SK-N-SH (cell line): ENCODE data around the gene INAFM2. TPM values are rescaled to one million over a fixed set of nuclear protein-coding genes. Genes with fewer than 3 reads are reported as not detected.

Experiments used
- CTCF ChIA-PET: fragments of 300-600, 350-600 bp; formaldehyde crosslinking; extraction: SDS; loops from one replicate; lab custom pipeline; 2021; lab: Yijun Ruan, JAX
- POLR2A ChIA-PET: fragments of 350-600 bp; sonication (Branson Sonifier 250); formaldehyde crosslinking; extraction: SDS; loops from one replicate; lab custom pipeline; 2020; ENCODE audit warnings: antibody characterized with exemption, inconsistent platforms; lab: Yijun Ruan, JAX
- DNase-seq: peaks from one replicate; pipeline ENCODE4 v3.0.0; 2012
- H2AFZ ChIP-seq: fragments of 200-600 bp; sonication (generic); 2 replicates; pipeline ENCODE4 v1.8.1; 2016; ENCODE audit warnings: antibody characterized with exemption, mild to moderate bottlenecking, low read depth
- H3F3A ChIP-seq: fragments of 200-600 bp; sonication (generic); replicated peaks from 2 replicates; pipeline ENCODE3; 2016; ENCODE audit warnings: antibody characterized with exemption, mild to moderate bottlenecking; ENCODE audit not compliant: insufficient read depth
- H3K27ac ChIP-seq, 2 experiments: fragments of 200-500 bp in 1 of 2; fragments of 200-600 bp in 1 of 2; sonication (Bioruptor generic) in 1 of 2; sonication (generic), shearing (Covaris generic) in 1 of 2; 2 replicates each; pipeline versions ENCODE4 v1.5.1 to v1.6.1; 2014 to 2016; ENCODE audit warnings: low read depth in 2 of 2, inconsistent platforms in 1 of 2, low read length in 1 of 2, mild to moderate bottlenecking in 1 of 2, mixed read lengths in 1 of 2
- H3K27me3 ChIP-seq: fragments of 200-600 bp; sonication (generic), shearing (Covaris generic); 2 replicates; pipeline ENCODE4 v1.6.1; 2016; ENCODE audit warnings: mixed run types; ENCODE audit not compliant: insufficient read depth
- H3K36me3 ChIP-seq, 2 experiments: fragments of 200-500 bp in 1 of 2; fragments of 200-600 bp in 1 of 2; sonication (Bioruptor generic) in 1 of 2; sonication (generic) in 1 of 2; replicated peaks in 1 of 2; 2 replicates each; pipeline versions ENCODE3 to v1.5.1; 2014 to 2016; ENCODE audit warnings: low read length in 1 of 2, mild to moderate bottlenecking in 1 of 2; ENCODE audit not compliant: insufficient read depth in 2 of 2, control insufficient read depth in 1 of 2
- H3K4me1 ChIP-seq, 2 experiments: fragments of 200-500 bp in 1 of 2; fragments of 200-600 bp in 1 of 2; sonication (Bioruptor generic) in 1 of 2; sonication (generic), shearing (Covaris generic) in 1 of 2; 2 replicates each; pipeline versions ENCODE4 v1.5.1 to v1.6.1; 2014 to 2016; ENCODE audit warnings: low read depth in 1 of 2, low read length in 1 of 2, mixed run types in 1 of 2; ENCODE audit not compliant: insufficient read depth in 2 of 2, control insufficient read depth in 1 of 2
- H3K4me2 ChIP-seq: fragments of 200-600 bp; sonication (generic), shearing (Covaris generic); 2 replicates; pipeline ENCODE4 v1.6.1; 2017; ENCODE audit warnings: mixed run types
- H3K4me3 ChIP-seq, 2 experiments: fragments of 200-500 bp in 1 of 2; fragments of 200-600 bp in 1 of 2; sonication (Bioruptor generic) in 1 of 2; sonication (generic), shearing (Covaris generic) in 1 of 2; 2 replicates each; pipeline versions ENCODE4 v1.5.1 to v1.8.1; 2014 to 2016; ENCODE audit warnings: low read depth in 2 of 2, inconsistent platforms in 1 of 2, low read length in 1 of 2, mild to moderate bottlenecking in 1 of 2, mixed read lengths in 1 of 2, moderate library complexity in 1 of 2
- H3K79me2 ChIP-seq: fragments of 200-600 bp; sonication (generic); 2 replicates; pipeline ENCODE4 v1.8.1; 2017; ENCODE audit warnings: mild to moderate bottlenecking; ENCODE audit not compliant: insufficient read depth
- H3K9ac ChIP-seq: fragments of 200-600 bp; sonication (generic); 2 replicates; pipeline ENCODE4 v1.6.1; 2017; ENCODE audit warnings: mixed run types
- H3K9me2 ChIP-seq: fragments of 200-600 bp; sonication (generic); 2 replicates; pipeline ENCODE4 v1.6.1; 2017; ENCODE audit warnings: mixed run types
- H3K9me3 ChIP-seq: fragments of 200-600 bp; sonication (generic); 2 replicates; pipeline ENCODE4 v1.6.1; 2017; ENCODE audit warnings: mixed run types, mild to moderate bottlenecking, moderate library complexity
- H4K20me1 ChIP-seq: fragments of 200-600 bp; sonication (generic); 2 replicates; pipeline ENCODE4 v1.6.1; 2017; ENCODE audit warnings: mild to moderate bottlenecking, mixed run types; ENCODE audit not compliant: insufficient read depth
- CHD2 ChIP-seq: fragments of 150-350 bp; IDR thresholded peaks from 2 replicates; pipeline ENCODE4 v1.6.1; 2018; ENCODE audit warnings: low read length; ENCODE audit not compliant: partially characterized antibody
- ELF1 ChIP-seq: IDR thresholded peaks from 2 replicates; pipeline ENCODE4 v1.4.0; 2012
- EZH2phosphoT487 ChIP-seq: fragments of 200-600 bp; sonication (generic); IDR thresholded peaks from 2 replicates; pipeline ENCODE4 v1.6.1; 2017; ENCODE audit warnings: low read depth, mixed run types, mild to moderate bottlenecking, antibody characterized with exemption, moderate library complexity, borderline replicate concordance
- FOSL2 ChIP-seq: IDR thresholded peaks from 2 replicates; pipeline ENCODE4 v1.4.0; 2012; ENCODE audit warnings: low read depth, mild to moderate bottlenecking, moderate library complexity, borderline replicate concordance
- FOXJ3 ChIP-seq: sonication (generic); formaldehyde crosslinking; IDR thresholded peaks from 2 replicates; pipeline ENCODE4 v1.5.1; 2020; ENCODE audit warnings: mild to moderate bottlenecking, missing genetic modification reagents
- GABPA ChIP-seq: IDR thresholded peaks from 2 replicates; pipeline ENCODE4 v1.4.0; 2012; ENCODE audit warnings: low read depth, mild to moderate bottlenecking
- GATA2 ChIP-seq: sonication (generic); formaldehyde crosslinking; IDR thresholded peaks from 2 replicates; pipeline ENCODE4 v1.5.0; 2020; ENCODE audit warnings: mild to moderate bottlenecking, missing genetic modification reagents
- MXI1 ChIP-seq: IDR thresholded peaks from 2 replicates; pipeline ENCODE4 v1.6.1; 2012; ENCODE audit warnings: mild to moderate bottlenecking, low read depth, low read length, improper control_type of control experiment
- POLR2AphosphoS5 ChIP-seq: IDR thresholded peaks from 2 replicates; pipeline ENCODE4 v1.6.1; 2012; ENCODE audit warnings: low read depth, low read length
- RAD21 ChIP-seq: IDR thresholded peaks from 2 replicates; pipeline ENCODE4 v1.6.1; 2012; ENCODE audit warnings: mild to moderate bottlenecking, low read length
- RCOR1 ChIP-seq: fragments of 150-350 bp; IDR thresholded peaks from 2 replicates; pipeline ENCODE4 v1.6.1; 2017; ENCODE audit warnings: antibody characterized with exemption, low read length
- RFX5 ChIP-seq: IDR thresholded peaks from 2 replicates; pipeline ENCODE4 v1.6.1; 2012; ENCODE audit warnings: mild to moderate bottlenecking, improper control_type of control experiment, low read length
- SMC3 ChIP-seq: IDR thresholded peaks from 2 replicates; pipeline ENCODE4 v1.6.1; 2012; ENCODE audit warnings: low read depth, low read length, improper control_type of control experiment
- TAF1 ChIP-seq: IDR thresholded peaks from 2 replicates; pipeline ENCODE4 v1.6.1; 2012; ENCODE audit warnings: low read depth, mild to moderate bottlenecking, low read length, moderate library complexity, borderline replicate concordance
- TCF12 ChIP-seq: IDR thresholded peaks from 2 replicates; pipeline ENCODE4 v1.4.0; 2012
- WGBS: methylation state at CpG from one replicate; pipeline ENCODE4 v1.1.6; 2017; ENCODE audit warnings: low lambda C conversion rate; 5-methylcytosine and 5-hydroxymethylcytosine counted together
- polyA plus RNA-seq, 3 experiments: library from polyadenylated mRNA; depleted of rRNA; stranded (reverse); fragments of >200 nt; gene quantifications; 2 replicates each; pipeline ENCODE4 v1.2.3, GENCODE V29; 2012
- TF ChIP-seq, protein P1 (sequence below): IDR thresholded peaks from 2 replicates; pipeline ENCODE4 v1.4.0; 2012; ENCODE audit warnings: low read depth, borderline replicate concordance
- TF ChIP-seq, protein P2 (sequence below): IDR thresholded peaks from 2 replicates; pipeline ENCODE4 v1.6.1; 2012; ENCODE audit warnings: mild to moderate bottlenecking, low read depth, low read length, moderate library complexity
- TF ChIP-seq, protein P3 (sequence below): IDR thresholded peaks from 2 replicates; pipeline ENCODE4; 2012

The INAFM2 gene
- polyA plus RNA-seq, 1 of the 3 experiments (the other 2 are of a cell fraction), result 7.8 TPM

DNA sequence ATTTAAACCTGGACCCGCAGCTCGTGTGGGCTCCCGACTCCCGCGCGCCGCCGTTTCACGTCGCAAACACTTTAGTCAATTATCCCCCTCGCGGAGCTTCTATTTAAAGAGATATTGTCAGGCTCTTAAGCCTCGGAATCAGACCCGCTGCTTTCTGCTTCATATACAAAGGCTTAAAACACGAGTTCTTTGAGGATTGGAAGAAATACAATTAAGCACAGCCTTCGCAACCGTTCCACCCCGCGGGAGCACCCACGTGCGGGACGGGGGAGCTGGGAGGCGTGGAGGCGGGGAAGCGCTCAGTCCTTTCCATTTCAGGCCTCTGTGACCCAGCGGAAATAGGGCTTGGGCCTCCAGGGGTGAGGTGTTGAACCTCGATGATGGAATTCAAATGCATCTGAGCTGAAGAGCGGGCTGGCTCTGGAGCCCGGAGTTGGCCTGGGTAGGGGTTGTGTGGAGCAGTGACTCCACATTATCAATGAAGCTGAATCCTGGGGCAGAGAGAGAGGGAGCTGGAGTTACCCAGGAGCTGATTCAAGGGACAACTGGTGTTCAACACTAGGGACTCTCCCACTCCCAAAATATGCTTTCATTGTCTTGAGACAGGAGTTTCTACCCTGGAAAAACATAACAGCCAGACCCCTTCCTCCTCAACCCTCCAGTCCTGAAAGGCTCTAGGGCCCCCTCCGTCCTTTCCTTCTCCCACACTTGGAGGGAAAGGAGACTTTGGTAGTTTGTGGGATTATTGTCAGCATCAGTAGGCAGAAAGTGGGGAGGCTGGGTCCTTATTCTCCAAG is 43.0 kb upstream of the INAFM2 start:
- Histone ChIP-seq H3K27ac (no peak overlapping the region), H2AFZ (no peak overlapping the region), H3K4me2 (no peak overlapping the region), H3K9me2 (no peaks in the 10 kb centered on the region), H3K79me2 (no peaks in the 10 kb centered on the region), H3K9ac (no peak overlapping the region), H3K36me3 (no peaks in the 10 kb centered on the region), H3K9me3 (no peaks in the 10 kb centered on the region), H3K4me3 (no peak overlapping the region), H3K27me3 (peaks cover 18% of the 10 kb centered on the region), H4K20me1 (no peaks in the 10 kb centered on the region), H3F3A (peaks cover 13% of the 10 kb centered on the region), H3K4me1 (peaks cover 6 to 13% of the 10 kb centered on the region in 2 experiments; a peak in 2 of 4 replicates)
- 95% methylated on average over 30 of the region's 30 CpGs for WGBS
- no peak for TF ChIP-seq TCF12
- no peak for TF ChIP-seq CHD2
- no peak for TF ChIP-seq FOXJ3
- no peak for TF ChIP-seq RFX5
- TF ChIP-seq ELF1, result no peak
- TF ChIP-seq, protein P1, sequence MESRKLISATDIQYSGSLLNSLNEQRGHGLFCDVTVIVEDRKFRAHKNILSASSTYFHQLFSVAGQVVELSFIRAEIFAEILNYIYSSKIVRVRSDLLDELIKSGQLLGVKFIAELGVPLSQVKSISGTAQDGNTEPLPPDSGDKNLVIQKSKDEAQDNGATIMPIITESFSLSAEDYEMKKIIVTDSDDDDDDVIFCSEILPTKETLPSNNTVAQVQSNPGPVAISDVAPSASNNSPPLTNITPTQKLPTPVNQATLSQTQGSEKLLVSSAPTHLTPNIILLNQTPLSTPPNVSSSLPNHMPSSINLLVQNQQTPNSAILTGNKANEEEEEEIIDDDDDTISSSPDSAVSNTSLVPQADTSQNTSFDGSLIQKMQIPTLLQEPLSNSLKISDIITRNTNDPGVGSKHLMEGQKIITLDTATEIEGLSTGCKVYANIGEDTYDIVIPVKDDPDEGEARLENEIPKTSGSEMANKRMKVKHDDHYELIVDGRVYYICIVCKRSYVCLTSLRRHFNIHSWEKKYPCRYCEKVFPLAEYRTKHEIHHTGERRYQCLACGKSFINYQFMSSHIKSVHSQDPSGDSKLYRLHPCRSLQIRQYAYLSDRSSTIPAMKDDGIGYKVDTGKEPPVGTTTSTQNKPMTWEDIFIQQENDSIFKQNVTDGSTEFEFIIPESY, result no peak
- TF ChIP-seq MXI1, result no peak
- TF ChIP-seq RAD21, result no peak
- TF ChIP-seq, protein P2, sequence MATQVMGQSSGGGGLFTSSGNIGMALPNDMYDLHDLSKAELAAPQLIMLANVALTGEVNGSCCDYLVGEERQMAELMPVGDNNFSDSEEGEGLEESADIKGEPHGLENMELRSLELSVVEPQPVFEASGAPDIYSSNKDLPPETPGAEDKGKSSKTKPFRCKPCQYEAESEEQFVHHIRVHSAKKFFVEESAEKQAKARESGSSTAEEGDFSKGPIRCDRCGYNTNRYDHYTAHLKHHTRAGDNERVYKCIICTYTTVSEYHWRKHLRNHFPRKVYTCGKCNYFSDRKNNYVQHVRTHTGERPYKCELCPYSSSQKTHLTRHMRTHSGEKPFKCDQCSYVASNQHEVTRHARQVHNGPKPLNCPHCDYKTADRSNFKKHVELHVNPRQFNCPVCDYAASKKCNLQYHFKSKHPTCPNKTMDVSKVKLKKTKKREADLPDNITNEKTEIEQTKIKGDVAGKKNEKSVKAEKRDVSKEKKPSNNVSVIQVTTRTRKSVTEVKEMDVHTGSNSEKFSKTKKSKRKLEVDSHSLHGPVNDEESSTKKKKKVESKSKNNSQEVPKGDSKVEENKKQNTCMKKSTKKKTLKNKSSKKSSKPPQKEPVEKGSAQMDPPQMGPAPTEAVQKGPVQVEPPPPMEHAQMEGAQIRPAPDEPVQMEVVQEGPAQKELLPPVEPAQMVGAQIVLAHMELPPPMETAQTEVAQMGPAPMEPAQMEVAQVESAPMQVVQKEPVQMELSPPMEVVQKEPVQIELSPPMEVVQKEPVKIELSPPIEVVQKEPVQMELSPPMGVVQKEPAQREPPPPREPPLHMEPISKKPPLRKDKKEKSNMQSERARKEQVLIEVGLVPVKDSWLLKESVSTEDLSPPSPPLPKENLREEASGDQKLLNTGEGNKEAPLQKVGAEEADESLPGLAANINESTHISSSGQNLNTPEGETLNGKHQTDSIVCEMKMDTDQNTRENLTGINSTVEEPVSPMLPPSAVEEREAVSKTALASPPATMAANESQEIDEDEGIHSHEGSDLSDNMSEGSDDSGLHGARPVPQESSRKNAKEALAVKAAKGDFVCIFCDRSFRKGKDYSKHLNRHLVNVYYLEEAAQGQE, result no peak
- no peak for TF ChIP-seq EZH2phosphoT487
- no peak for TF ChIP-seq FOSL2
- TF ChIP-seq GABPA, result no peak
- TF ChIP-seq RCOR1, result no peak
- no peak for TF ChIP-seq GATA2 (CRISPR knock-in tag)
- no peak for TF ChIP-seq TAF1
- TF ChIP-seq, protein P3, sequence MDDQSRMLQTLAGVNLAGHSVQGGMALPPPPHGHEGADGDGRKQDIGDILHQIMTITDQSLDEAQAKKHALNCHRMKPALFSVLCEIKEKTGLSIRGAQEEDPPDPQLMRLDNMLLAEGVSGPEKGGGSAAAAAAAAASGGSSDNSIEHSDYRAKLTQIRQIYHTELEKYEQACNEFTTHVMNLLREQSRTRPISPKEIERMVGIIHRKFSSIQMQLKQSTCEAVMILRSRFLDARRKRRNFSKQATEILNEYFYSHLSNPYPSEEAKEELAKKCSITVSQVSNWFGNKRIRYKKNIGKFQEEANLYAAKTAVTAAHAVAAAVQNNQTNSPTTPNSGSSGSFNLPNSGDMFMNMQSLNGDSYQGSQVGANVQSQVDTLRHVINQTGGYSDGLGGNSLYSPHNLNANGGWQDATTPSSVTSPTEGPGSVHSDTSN, result no peak
- no peak for TF ChIP-seq POLR2AphosphoS5
- no peak for TF ChIP-seq SMC3
- CTCF ChIA-PET, result interaction anchor here (0.8 to 25.6 kb wide), 15 partner anchors 8 to 241 kb away, joined by 3 to 868 read pairs (median 7); partner anchors contain the start of genes ANKRD63, CCDC9B, INAFM2 and PAK6
- POLR2A ChIA-PET, result no interaction called here
- DNase-seq, result no peak
